ENCODE data around the gene AOX1. TPM values are rescaled to one million over a fixed set of nuclear protein-coding genes. Genes with fewer than 3 reads are reported as not detected.
"Not testable (repeated sequence)": the region's sequence is repeated elsewhere in the genome, so short reads cannot be mapped to it uniquely, and the experiment has no call there.

The AOX1 gene
- total RNA-seq, 1 donor from 2014 or later, result 24.3 TPM

DNA sequence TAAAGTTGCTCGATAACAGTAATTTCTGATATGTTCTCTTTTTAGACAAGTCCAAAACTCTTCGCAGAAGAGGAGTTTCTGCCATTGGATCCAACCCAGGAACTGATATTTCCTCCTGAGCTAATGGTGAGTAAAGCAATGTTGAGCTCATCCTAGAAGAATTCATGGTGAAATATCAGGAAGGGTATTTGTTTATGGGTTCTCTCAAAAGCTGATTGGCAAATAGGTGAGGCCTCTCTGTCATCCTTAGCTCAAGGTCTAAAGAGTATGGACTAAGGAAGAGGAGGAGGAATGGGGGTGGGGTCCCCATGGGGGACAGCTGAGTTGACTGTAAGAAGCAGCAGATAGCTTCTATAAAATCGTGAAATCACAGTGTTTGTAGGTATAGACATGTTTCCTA is 18.2 kb downstream of the AOX1 start:
- Histone ChIP-seq H3K36me3 (peaks cover 6% of the 10 kb centered on the region), H3K27me3 (peaks cover 4% of the 10 kb centered on the region), H3K4me3 (no peak overlapping the region), H3K4me1 (no peaks in the 10 kb centered on the region), H3K27ac (no peak overlapping the region), H3K9me3 (no peaks in the 10 kb centered on the region)
- intact Hi-C loops (cut with DNase I), result no loop called here
- no peak for ATAC-seq
- TF ChIP-seq, protein P1, sequence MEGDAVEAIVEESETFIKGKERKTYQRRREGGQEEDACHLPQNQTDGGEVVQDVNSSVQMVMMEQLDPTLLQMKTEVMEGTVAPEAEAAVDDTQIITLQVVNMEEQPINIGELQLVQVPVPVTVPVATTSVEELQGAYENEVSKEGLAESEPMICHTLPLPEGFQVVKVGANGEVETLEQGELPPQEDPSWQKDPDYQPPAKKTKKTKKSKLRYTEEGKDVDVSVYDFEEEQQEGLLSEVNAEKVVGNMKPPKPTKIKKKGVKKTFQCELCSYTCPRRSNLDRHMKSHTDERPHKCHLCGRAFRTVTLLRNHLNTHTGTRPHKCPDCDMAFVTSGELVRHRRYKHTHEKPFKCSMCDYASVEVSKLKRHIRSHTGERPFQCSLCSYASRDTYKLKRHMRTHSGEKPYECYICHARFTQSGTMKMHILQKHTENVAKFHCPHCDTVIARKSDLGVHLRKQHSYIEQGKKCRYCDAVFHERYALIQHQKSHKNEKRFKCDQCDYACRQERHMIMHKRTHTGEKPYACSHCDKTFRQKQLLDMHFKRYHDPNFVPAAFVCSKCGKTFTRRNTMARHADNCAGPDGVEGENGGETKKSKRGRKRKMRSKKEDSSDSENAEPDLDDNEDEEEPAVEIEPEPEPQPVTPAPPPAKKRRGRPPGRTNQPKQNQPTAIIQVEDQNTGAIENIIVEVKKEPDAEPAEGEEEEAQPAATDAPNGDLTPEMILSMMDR (IDR thresholded peaks at IDR 0.05), result no peak
- no peak for DNase-seq

DNA sequence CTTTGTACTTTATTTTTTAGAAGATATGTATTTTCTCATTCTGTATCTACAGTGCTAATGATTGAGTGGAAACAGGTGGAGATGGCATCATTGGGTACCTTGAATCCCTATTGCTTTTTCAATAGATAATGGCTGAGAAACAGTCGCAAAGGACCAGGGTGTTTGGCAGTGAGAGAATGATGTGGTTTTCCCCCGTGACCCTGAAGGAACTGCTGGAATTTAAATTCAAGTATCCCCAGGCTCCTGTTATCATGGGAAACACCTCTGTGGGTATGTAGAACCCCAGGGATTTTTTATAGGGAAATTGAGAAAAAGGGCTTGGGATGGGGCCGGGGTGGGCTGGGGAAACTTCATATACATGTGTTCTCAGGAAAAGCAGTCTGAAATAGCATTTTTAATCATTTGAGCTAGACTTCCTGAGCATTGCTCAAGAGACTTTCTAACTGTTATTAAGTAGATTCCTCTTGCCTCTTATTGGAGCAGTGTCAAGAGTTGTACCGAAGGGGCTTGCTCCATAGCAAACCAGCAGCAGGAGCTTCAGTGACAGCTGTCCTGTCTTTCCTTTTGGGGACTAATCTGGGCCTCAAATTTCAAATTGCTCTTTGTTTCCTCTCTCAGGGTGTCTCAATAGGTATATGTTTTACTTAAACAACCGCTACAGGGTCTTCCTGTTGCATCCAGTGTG is 18.9 kb downstream of the AOX1 start:
- ATAC-seq, result no peak
- peaks cover 6% of the 10 kb centered on the region for H3K36me3 ChIP-seq
- TF ChIP-seq, protein P1 (IDR thresholded peaks at IDR 0.05), result no peak
- no peak for DNase-seq
- no peak overlapping the region for H3K27ac ChIP-seq
- no peaks in the 10 kb centered on the region for H3K27me3 ChIP-seq
- intact Hi-C loops (cut with DNase I), result no loop called here
- H3K9me3 ChIP-seq, result no peaks in the 10 kb centered on the region
- no peak overlapping the region for H3K4me3 ChIP-seq
- no peaks in the 10 kb centered on the region for H3K4me1 ChIP-seq

DNA sequence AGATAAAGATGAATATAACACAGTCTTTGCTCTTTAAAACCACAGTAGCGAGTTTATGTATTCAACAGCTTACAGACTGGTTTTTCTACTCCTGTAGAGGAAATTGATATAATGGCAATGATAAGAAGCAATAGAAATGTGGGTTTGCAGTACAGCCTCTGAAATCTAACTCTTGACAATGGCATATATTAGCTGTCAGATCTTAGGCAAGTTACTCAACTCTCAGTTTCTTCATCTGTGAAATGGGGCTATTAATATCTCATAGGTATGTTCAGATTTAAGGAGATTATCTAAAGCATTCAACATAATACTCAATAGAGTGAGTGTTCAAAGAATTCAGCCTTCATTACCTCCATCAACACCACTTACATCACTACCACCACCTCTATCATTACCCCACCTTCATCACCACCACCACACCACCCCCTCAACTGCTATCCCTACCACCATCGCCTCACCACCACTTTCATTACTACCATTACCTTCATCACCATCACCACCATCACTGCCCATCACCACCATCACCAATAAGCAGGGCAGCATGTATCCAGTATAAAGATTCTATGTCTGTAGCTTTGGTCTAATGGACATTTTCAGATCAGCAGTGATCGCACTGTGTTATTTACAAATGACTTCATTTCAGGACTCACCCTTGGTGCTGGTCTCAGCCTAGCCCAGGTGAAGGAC is 22.7 kb downstream of the AOX1 start:
- Histone ChIP-seq H3K27me3 (no peaks in the 10 kb centered on the region), H3K9me3 (no peaks in the 10 kb centered on the region), H3K27ac (no peak overlapping the region), H3K4me1 (no peaks in the 10 kb centered on the region), H3K4me3 (no peak overlapping the region), H3K36me3 (peaks cover 4% of the 10 kb centered on the region)
- TF ChIP-seq, protein P1 (IDR thresholded peaks at IDR 0.05), result no peak
- intact Hi-C loops (cut with DNase I), result no loop called here
- DNase-seq (no peak), ATAC-seq (no peak)

DNA sequence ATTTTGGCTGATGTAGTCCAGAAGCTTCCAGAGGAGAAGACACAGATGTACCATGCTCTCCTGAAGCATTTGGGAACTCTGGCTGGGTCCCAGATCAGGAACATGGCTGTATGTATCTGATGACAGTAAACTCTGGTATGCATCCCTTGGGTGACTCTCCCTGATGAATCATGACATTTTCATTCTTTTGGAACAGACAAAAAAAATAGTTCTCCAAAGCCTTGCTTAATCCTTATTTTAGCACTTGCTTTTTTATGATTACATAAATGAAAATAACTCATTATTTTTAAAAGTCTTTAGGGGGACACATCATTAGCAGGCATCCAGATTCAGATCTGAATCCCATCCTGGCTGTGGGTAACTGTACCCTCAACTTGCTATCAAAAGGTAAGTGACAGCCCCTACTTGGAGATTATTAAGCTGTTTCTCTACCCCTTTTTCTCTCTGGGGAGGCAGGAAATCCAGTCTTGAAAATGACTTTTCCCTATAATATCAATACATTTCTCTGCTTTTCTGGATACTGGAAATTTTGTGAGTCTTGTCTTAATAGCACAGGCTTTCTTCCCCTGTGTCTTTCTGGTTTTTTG is 23.3 kb downstream of the AOX1 start:
- no peak overlapping the region for H3K4me3 ChIP-seq
- H3K9me3 ChIP-seq, result no peaks in the 10 kb centered on the region
- H3K36me3 ChIP-seq, result no peaks in the 10 kb centered on the region
- H3K27me3 ChIP-seq, result no peaks in the 10 kb centered on the region
- DNase-seq, result no peak
- ATAC-seq, result no peak
- intact Hi-C loops (cut with DNase I), result no loop called here
- H3K27ac ChIP-seq, result no peak overlapping the region
- no peaks in the 10 kb centered on the region for H3K4me1 ChIP-seq
- TF ChIP-seq, protein P1 (IDR thresholded peaks at IDR 0.05), result no peak

DNA sequence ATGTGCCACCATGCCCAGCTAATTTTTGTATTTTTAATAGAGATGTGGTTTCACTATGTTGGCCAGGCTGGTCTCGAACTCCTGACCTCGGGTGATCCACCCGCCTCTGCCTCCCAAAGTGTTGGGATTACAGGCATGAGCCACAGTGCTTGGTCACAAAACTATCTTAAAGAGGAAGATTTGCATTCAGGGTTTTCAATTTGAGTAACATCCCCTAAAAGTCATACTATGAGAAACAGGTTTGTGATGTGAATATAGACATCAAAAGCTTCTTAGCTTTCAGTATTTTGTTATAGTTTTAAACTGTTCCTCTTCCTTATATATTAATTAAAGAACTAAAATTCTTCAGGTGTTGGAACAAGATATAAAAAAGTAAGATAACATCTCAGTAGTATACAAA is 24.4 kb downstream of the AOX1 start:
- H3K9me3 ChIP-seq; intact Hi-C loops (cut with DNase I); ATAC-seq; DNase-seq; H3K27me3 ChIP-seq; H3K4me1 ChIP-seq; H3K36me3 ChIP-seq; H3K4me3 ChIP-seq; H3K27ac ChIP-seq: not testable (repeated sequence)

DNA sequence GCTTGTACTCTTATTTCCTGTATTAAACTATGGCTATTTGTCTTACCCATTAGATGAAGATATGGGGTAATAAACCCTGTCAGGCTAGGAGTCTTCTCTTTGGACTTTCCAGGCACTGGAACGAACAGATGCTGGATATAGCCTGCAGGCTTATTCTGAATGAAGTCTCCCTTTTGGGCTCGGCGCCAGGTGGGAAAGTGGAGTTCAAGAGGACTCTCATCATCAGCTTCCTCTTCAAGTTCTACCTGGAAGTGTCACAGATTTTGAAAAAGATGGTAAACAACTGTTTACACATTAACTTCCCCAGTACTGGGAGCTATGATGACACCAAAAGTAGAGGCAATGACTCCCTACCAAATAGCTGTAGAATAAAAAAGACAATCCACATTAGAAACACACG is 27.9 kb downstream of the AOX1 start:
- Histone ChIP-seq H3K27me3 (no peaks in the 10 kb centered on the region), H3K9me3 (no peaks in the 10 kb centered on the region), H3K4me3 (no peak overlapping the region), H3K4me1 (no peaks in the 10 kb centered on the region), H3K36me3 (no peaks in the 10 kb centered on the region), H3K27ac (no peak overlapping the region)
- TF ChIP-seq, protein P1 (IDR thresholded peaks at IDR 0.05), result no peak
- DNase-seq (no peak), ATAC-seq (no peak)
- intact Hi-C loops (cut with DNase I), result no loop called here
